ENCODE results near the gene USP34.

DNA sequence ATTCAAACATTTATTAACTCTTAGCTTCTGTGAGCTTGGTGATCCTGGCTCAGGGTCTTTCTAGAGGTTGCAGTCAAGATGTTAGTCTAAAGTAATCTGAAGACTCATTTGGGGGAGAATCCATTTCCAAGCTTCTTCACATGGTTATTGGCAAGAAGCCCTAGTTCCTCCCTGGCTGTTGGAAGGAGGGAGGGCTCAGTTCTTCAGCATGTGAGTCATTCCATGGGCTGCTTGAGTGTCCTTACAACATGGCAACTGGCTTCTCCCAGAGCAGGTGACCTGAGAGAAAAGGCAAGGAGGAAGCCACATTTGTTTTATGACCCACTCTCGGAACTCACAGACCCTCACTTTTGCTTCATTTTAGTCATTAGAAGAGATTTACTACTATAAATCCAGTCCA is 319.5 kb downstream of the USP34 start:
- TF ChIP-seq ZNF565 (CRISPR knock-in tag; conservative IDR thresholded peaks at IDR 0.05; ENCODE audit: low read depth) (no peak), ZNF70 (CRISPR knock-in tag; IDR thresholded peaks at IDR 0.05) (no peak), ZFP3 (CRISPR knock-in tag; IDR thresholded peaks at IDR 0.05) (no peak), ZFP30 (CRISPR knock-in tag; IDR thresholded peaks at IDR 0.05) (no peak), BACH2 (CRISPR knock-in tag; IDR thresholded peaks at IDR 0.05; ENCODE audit: borderline replicate concordance) (no peak), TOX (CRISPR knock-in tag; IDR thresholded peaks at IDR 0.05; ENCODE audit: borderline replicate concordance) (no peak), ZC3H10 (CRISPR knock-in tag; IDR thresholded peaks at IDR 0.05) (no peak), OSR1 (CRISPR knock-in tag; IDR thresholded peaks at IDR 0.05) (no peak), ARNTL (CRISPR knock-in tag; IDR thresholded peaks at IDR 0.05; ENCODE audit: borderline replicate concordance, low read depth) (no peak), TCF4 (CRISPR knock-in tag; IDR thresholded peaks at IDR 0.05; ENCODE audit: borderline replicate concordance) (no peak), SNAI2 (CRISPR knock-in tag; IDR thresholded peaks at IDR 0.05) (no peak)
- TF ChIP-seq, protein P1, sequence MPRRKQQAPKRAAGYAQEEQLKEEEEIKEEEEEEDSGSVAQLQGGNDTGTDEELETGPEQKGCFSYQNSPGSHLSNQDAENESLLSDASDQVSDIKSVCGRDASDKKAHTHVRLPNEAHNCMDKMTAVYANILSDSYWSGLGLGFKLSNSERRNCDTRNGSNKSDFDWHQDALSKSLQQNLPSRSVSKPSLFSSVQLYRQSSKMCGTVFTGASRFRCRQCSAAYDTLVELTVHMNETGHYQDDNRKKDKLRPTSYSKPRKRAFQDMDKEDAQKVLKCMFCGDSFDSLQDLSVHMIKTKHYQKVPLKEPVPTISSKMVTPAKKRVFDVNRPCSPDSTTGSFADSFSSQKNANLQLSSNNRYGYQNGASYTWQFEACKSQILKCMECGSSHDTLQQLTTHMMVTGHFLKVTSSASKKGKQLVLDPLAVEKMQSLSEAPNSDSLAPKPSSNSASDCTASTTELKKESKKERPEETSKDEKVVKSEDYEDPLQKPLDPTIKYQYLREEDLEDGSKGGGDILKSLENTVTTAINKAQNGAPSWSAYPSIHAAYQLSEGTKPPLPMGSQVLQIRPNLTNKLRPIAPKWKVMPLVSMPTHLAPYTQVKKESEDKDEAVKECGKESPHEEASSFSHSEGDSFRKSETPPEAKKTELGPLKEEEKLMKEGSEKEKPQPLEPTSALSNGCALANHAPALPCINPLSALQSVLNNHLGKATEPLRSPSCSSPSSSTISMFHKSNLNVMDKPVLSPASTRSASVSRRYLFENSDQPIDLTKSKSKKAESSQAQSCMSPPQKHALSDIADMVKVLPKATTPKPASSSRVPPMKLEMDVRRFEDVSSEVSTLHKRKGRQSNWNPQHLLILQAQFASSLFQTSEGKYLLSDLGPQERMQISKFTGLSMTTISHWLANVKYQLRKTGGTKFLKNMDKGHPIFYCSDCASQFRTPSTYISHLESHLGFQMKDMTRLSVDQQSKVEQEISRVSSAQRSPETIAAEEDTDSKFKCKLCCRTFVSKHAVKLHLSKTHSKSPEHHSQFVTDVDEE (CRISPR knock-in tag; IDR thresholded peaks at IDR 0.05), result no peak
- TF ChIP-seq, protein P2, sequence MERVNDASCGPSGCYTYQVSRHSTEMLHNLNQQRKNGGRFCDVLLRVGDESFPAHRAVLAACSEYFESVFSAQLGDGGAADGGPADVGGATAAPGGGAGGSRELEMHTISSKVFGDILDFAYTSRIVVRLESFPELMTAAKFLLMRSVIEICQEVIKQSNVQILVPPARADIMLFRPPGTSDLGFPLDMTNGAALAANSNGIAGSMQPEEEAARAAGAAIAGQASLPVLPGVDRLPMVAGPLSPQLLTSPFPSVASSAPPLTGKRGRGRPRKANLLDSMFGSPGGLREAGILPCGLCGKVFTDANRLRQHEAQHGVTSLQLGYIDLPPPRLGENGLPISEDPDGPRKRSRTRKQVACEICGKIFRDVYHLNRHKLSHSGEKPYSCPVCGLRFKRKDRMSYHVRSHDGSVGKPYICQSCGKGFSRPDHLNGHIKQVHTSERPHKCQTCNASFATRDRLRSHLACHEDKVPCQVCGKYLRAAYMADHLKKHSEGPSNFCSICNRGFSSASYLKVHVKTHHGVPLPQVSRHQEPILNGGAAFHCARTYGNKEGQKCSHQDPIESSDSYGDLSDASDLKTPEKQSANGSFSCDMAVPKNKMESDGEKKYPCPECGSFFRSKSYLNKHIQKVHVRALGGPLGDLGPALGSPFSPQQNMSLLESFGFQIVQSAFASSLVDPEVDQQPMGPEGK (CRISPR knock-in tag; IDR thresholded peaks at IDR 0.05; ENCODE audit: borderline replicate concordance), result no peak
